ENCODE data around the gene CCDC92. TPM values are rescaled to one million over a fixed set of nuclear protein-coding genes. Genes with fewer than 3 reads are reported as not detected.

CCDC92 gene
- polyA plus RNA-seq, 1 of the 3 experiments (the other 2 are of a cell fraction) = 53.5 TPM

- H3F3A ChIP-seq (replicated peaks; ENCODE audit: insufficient read depth) = no peaks in the 10 kb centered on the region
- H3K9me3 ChIP-seq = no peaks in the 10 kb centered on the region
- no peak overlapping the region for H3K4me3 ChIP-seq (ENCODE audit: low read depth in 2 of 2, low read length in 1 of 2)
- no peaks in the 10 kb centered on the region for H3K9me2 ChIP-seq
- H3K4me1 ChIP-seq (ENCODE audit: control insufficient read depth in 1 of 2, insufficient read depth in 2 of 2, low read depth in 1 of 2, low read length in 1 of 2) = peaks cover 0 to 21% of the 10 kb centered on the region in 2 experiments; a peak in 1 of 4 replicates
- H3K27me3 ChIP-seq (ENCODE audit: insufficient read depth) = no peaks in the 10 kb centered on the region
- ChIA-PET POLR2A (no interaction called here), CTCF (interaction anchor here (0.9 to 1.6 kb wide), 2 partner anchors 13 to 97 kb away, joined by 3 to 6 read pairs; no protein-coding TSS in a partner anchor)
- no peak for DNase-seq
- TF ChIP-seq YY1 (IDR thresholded peaks at IDR 0.05; ENCODE audit: low read depth) (no peak), MXI1 (IDR thresholded peaks at IDR 0.05; ENCODE audit: low read depth, low read length) (no peak), EZH2phosphoT487 (IDR thresholded peaks at IDR 0.05; ENCODE audit: borderline replicate concordance, low read depth) (no peak), TCF12 (IDR thresholded peaks at IDR 0.05) (no peak), ZBTB33 (IDR thresholded peaks at IDR 0.05; ENCODE audit: borderline replicate concordance, low read depth) (no peak), RAD21 (IDR thresholded peaks at IDR 0.05; ENCODE audit: low read length) (no peak), IRF3 (IDR thresholded peaks at IDR 0.05; ENCODE audit: low read depth, low read length) (no peak), FOXJ3 (CRISPR knock-in tag; IDR thresholded peaks at IDR 0.05) (no peak), GATA2 (CRISPR knock-in tag; IDR thresholded peaks at IDR 0.05) (no peak), REST (IDR thresholded peaks at IDR 0.05; ENCODE audit: low read depth, low read length) (no peak), RCOR1 (IDR thresholded peaks at IDR 0.05; ENCODE audit: low read length) (no peak), SMC3 (IDR thresholded peaks at IDR 0.05; ENCODE audit: low read depth, low read length) (no peak), CTCF (IDR thresholded peaks at IDR 0.05) (no peak), MAX (IDR thresholded peaks at IDR 0.05; ENCODE audit: low read depth) (no peak), FOSL2 (IDR thresholded peaks at IDR 0.05; ENCODE audit: borderline replicate concordance, low read depth) (no peak), POLR2AphosphoS5 (IDR thresholded peaks at IDR 0.05; ENCODE audit: low read depth, low read length) (no peak), TEAD4 (IDR thresholded peaks at IDR 0.05; ENCODE audit: borderline replicate concordance, insufficient read depth) (no peak), FOXM1 (IDR thresholded peaks at IDR 0.05; ENCODE audit: low read depth) (no peak)
- no peak overlapping the region for H3K27ac ChIP-seq (ENCODE audit: low read depth in 2 of 2, low read length in 1 of 2)
- H3K79me2 ChIP-seq (ENCODE audit: insufficient read depth) = peaks cover 32% of the 10 kb centered on the region; the same call in 1 of the 2 replicates
- WGBS (ENCODE audit: low lambda C conversion rate) = 98% methylated on average over 6 of the region's 6 CpGs
- no peak overlapping the region for H3K9ac ChIP-seq
- 0 out of 2 replicates have a peak, but pooled peaks cover 4% of the 10 kb centered on the region for H4K20me1 ChIP-seq (ENCODE audit: insufficient read depth)
- no peak overlapping the region for H2AFZ ChIP-seq (ENCODE audit: low read depth)
- H3K36me3 ChIP-seq (replicated peaks in 1 of 2; ENCODE audit: control insufficient read depth in 1 of 2, insufficient read depth in 2 of 2, low read length in 1 of 2) = peaks cover 12 to 60% of the 10 kb centered on the region in 2 experiments
- no peak overlapping the region for H3K4me2 ChIP-seq
Measured at GRCh38 chr12:124002021-124002644, 29.5 kb upstream of the CCDC92 start.

All from SK-N-SH (cell line).